Astrocyte (in vitro differentiated cells and primary cell): ENCODE measurements around the gene CSTF1.

Experiments
- CTCF ChIP-seq: IDR thresholded peaks from 2 replicates; pipeline ENCODE4 v1.5.1; 2011; ENCODE audit warnings: low read depth, mild to moderate bottlenecking, inconsistent platforms, low read length, moderate library complexity; ENCODE audit not compliant: insufficient read depth
- EZH2 ChIP-seq: IDR thresholded peaks from 2 replicates; pipeline ENCODE4 v1.6.1; 2012; ENCODE audit warnings: mild to moderate bottlenecking, low read length, inconsistent platforms; ENCODE audit not compliant: insufficient read depth

GRCh38 chr20:56409521-56409920, 17.1 kb downstream of the CSTF1 start:
- TF ChIP-seq EZH2 (no peak), CTCF (no peak)
